Natural killer cell (primary cell): ENCODE measurements around the gene CLPTM1L. TPM values are rescaled to one million over a fixed set of nuclear protein-coding genes. Genes with fewer than 3 reads are reported as not detected.

Experiments used
- ATAC-seq, 3 donors: fragments of 150-1000 bp in 2 of 3; fragments of 200-7000 bp in 1 of 3; cut with Tn5 transposase; 1 replicate in 1 of 3; 2 replicates in 2 of 3; pipeline ENCODE4 v1.10.0; 2021; ENCODE audit warnings: mild to moderate bottlenecking in 2 of 3, moderate library complexity in 2 of 3
- DNase-seq, 2 donors: peaks; one replicate each; pipeline versions ENCODE4 v3.0.0 to v3.0.0-alpha.2; 2013 to 2021; ENCODE audit warnings: mixed read lengths in 1 of 2
- H3K27ac ChIP-seq: one replicate; pipeline ENCODE4 v1.5.1; 2013; ENCODE audit warnings: mild to moderate bottlenecking, low read length
- H3K27me3 ChIP-seq: one replicate; pipeline ENCODE4 v1.6.1; 2013; ENCODE audit warnings: low read length; ENCODE audit not compliant: control insufficient read depth, insufficient read depth
- H3K36me3 ChIP-seq: one replicate; pipeline ENCODE4 v1.6.1; 2013; ENCODE audit warnings: low read length; ENCODE audit not compliant: control insufficient read depth, insufficient read depth
- H3K4me1 ChIP-seq: one replicate; pipeline ENCODE4 v1.6.1; 2013; ENCODE audit warnings: low read length; ENCODE audit not compliant: control insufficient read depth, insufficient read depth
- H3K4me3 ChIP-seq: one replicate; pipeline ENCODE4 v1.5.1; 2013; ENCODE audit warnings: low read length
- H3K9me3 ChIP-seq: one replicate; pipeline ENCODE4 v1.6.1; 2013; ENCODE audit warnings: low read length; ENCODE audit not compliant: control insufficient read depth, insufficient read depth
- H3K27ac Mint-ChIP-seq, 2 donors: one replicate each; pipeline ENCODE4 v1.8.0; 2022; ENCODE audit warnings: mild to moderate bottlenecking in 2 of 2, mixed read lengths in 2 of 2, moderate library complexity in 1 of 2
- H3K27me3 Mint-ChIP-seq, 2 donors: one replicate each; pipeline ENCODE4 v1.8.0; 2022; ENCODE audit warnings: low read depth in 2 of 2, mixed read lengths in 2 of 2
- H3K36me3 Mint-ChIP-seq: one replicate; pipeline ENCODE4 v1.8.0; 2022; ENCODE audit warnings: mixed read lengths
- H3K4me1 Mint-ChIP-seq, 2 donors: one replicate each; pipeline ENCODE4 v1.8.0; 2022; ENCODE audit warnings: mixed read lengths in 2 of 2
- H3K4me3 Mint-ChIP-seq: one replicate; pipeline ENCODE4 v1.8.0; 2022; ENCODE audit warnings: mild to moderate bottlenecking, moderate library complexity, mixed read lengths
- H3K9me3 Mint-ChIP-seq, 2 donors: one replicate each; pipeline ENCODE4 v1.8.0; 2022; ENCODE audit warnings: mixed read lengths in 2 of 2
- WGBS: methylation state at CpG from one replicate; pipeline ENCODE4 v1.1.7; 2013; ENCODE audit warnings: missing lambda C conversion rate; ENCODE audit not compliant: insufficient coverage; 5-methylcytosine and 5-hydroxymethylcytosine counted together
- intact Hi-C: fragments of 100-400 bp; cut with micrococcal nuclease; formaldehyde crosslinking; loops from one replicate; pipeline ENCODE4 v1.14.2; 2022
- total RNA-seq, 4 donors: library from RNA; stranded (reverse); fragments of 120-200 nt in 1 of 4; gene quantifications; one replicate each; pipeline versions ENCODE4 v1.2.3 to v1.2.4, GENCODE V29; 2013 to 2022
- TF ChIP-seq, protein P1 (sequence below): fragments of 200-600 bp; IDR thresholded peaks from one replicate; pipeline ENCODE4 v1.8.0; 2022; ENCODE audit warnings: antibody characterized with exemption

The CLPTM1L gene
- total RNA-seq, 3 donors from 2014 or later (not counting 1 experiment from before 2014, with no cell fraction given) = 67.1 to 105 (median 97.5) TPM

GRCh38 chr5:1385395-1386273, 40.7 kb upstream of the CLPTM1L start:
- Mint-ChIP-seq H3K36me3 (no peaks in the 10 kb centered on the region), H3K4me3 (peak overlapping the region; percentile 99), H3K27ac (peak overlapping the region; percentile 96 to 97), H3K4me1 (peaks cover 23 to 34% of the 10 kb centered on the region in 2 donors), H3K27me3 (peaks cover 0 to 14% of the 10 kb centered on the region in 2 donors), H3K9me3 (no peaks in the 10 kb centered on the region)
- TF ChIP-seq, protein P1, sequence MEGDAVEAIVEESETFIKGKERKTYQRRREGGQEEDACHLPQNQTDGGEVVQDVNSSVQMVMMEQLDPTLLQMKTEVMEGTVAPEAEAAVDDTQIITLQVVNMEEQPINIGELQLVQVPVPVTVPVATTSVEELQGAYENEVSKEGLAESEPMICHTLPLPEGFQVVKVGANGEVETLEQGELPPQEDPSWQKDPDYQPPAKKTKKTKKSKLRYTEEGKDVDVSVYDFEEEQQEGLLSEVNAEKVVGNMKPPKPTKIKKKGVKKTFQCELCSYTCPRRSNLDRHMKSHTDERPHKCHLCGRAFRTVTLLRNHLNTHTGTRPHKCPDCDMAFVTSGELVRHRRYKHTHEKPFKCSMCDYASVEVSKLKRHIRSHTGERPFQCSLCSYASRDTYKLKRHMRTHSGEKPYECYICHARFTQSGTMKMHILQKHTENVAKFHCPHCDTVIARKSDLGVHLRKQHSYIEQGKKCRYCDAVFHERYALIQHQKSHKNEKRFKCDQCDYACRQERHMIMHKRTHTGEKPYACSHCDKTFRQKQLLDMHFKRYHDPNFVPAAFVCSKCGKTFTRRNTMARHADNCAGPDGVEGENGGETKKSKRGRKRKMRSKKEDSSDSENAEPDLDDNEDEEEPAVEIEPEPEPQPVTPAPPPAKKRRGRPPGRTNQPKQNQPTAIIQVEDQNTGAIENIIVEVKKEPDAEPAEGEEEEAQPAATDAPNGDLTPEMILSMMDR = no peak
- Histone ChIP-seq H3K9me3 (no peaks in the 10 kb centered on the region), H3K27ac (peak overlapping the region; percentile 91), H3K4me1 (peaks cover 23% of the 10 kb centered on the region), H3K27me3 (no peaks in the 10 kb centered on the region), H3K36me3 (no peaks in the 10 kb centered on the region), H3K4me3 (peak overlapping the region; percentile 62)
- 12% methylated on average over 48 of the region's 48 CpGs for WGBS
- DNase-seq = peak; percentile 81 to 86
- ATAC-seq = peak; percentile 85 to 92 (median 87)
- intact Hi-C loops = loop anchor here (2.0 kb wide), 1 partner anchor 41 kb away; the partner anchor contains the start of gene CLPTM1L

DNA sequence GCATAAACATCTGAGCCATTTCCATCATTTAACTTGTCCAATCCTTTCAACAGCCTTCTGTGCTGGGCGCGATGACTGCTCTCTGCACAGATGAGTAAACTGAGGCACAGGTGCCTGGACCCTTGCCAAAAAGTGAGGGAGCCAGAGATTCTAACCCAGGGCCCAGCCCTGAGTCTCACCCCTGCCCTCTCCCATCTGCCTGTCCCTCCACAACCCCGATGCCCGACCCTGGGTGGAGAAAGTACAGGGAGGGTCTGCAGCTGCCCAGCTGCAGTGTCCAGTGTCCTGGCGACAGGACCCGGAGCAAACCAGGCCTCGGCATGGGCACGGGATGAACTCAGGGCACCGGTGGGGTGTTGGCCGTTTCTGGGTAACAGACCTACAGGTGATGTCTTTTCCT, 39.6 kb upstream of the CLPTM1L start:
- Histone ChIP-seq H3K4me1 (peaks cover 32% of the 10 kb centered on the region), H3K9me3 (no peaks in the 10 kb centered on the region), H3K36me3 (no peaks in the 10 kb centered on the region), H3K27me3 (no peaks in the 10 kb centered on the region), H3K27ac (no peak overlapping the region), H3K4me3 (no peak overlapping the region)
- Mint-ChIP-seq H3K9me3 (no peaks in the 10 kb centered on the region), H3K27me3 (peaks cover 0 to 10% of the 10 kb centered on the region in 2 donors), H3K27ac (no peak overlapping the region), H3K4me3 (no peak overlapping the region), H3K4me1 (peaks cover 31 to 39% of the 10 kb centered on the region in 2 donors), H3K36me3 (no peaks in the 10 kb centered on the region)
- 99% methylated on average over 9 of the region's 10 CpGs for WGBS
- intact Hi-C loops = no loop called here
- DNase-seq (no peak), ATAC-seq (no peak)
- TF ChIP-seq, protein P1 = no peak

DNA sequence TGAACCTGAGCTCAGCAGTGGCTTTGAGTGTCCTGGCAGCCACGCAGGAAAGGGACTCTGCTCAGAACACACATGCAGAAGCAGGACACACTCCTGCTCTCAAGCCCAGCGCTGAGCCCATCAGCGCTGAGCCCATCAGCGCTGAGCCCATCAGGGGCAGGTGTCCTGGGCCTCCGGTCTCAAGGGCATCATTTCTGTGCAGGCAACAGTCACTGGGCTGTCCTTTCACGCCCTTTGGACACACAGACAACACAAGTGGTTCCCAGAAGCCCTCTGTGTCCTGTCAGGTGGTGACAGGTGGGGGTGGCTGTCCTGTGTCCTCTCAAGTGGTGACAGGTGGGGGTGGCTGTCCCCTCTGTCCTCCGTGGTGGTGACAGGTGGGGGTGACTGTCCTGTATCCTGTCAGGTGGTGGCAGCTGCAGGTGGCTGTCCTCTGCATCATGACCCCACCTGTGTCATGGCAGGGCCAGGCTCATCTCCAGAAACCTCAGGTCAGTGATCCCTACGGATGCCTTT, 39.0 kb upstream of the CLPTM1L start:
- Histone ChIP-seq H3K27ac (no peak overlapping the region), H3K27me3 (no peaks in the 10 kb centered on the region), H3K36me3 (no peaks in the 10 kb centered on the region), H3K4me3 (no peak overlapping the region), H3K9me3 (no peaks in the 10 kb centered on the region), H3K4me1 (peaks cover 32% of the 10 kb centered on the region)
- H3K4me1 Mint-ChIP-seq = peaks cover 31 to 39% of the 10 kb centered on the region in 2 donors
- no peak for ATAC-seq
- intact Hi-C loops = no loop called here
- H3K4me3 Mint-ChIP-seq = no peak overlapping the region
- peaks cover 0 to 7% of the 10 kb centered on the region in 2 donors for H3K27me3 Mint-ChIP-seq
- TF ChIP-seq, protein P1 = no peak
- no peak overlapping the region for H3K27ac Mint-ChIP-seq
- H3K36me3 Mint-ChIP-seq = no peaks in the 10 kb centered on the region
- H3K9me3 Mint-ChIP-seq = no peaks in the 10 kb centered on the region
- DNase-seq = no peak
- WGBS = 85% methylated on average over 8 of the region's 8 CpGs
